ENCODE data around the gene KRTAP9-2. TPM values are rescaled to one million over a fixed set of nuclear protein-coding genes. Genes with fewer than 3 reads are reported as not detected.
"Not testable (repeated sequence)": the region's sequence is repeated elsewhere in the genome, so short reads cannot be mapped to it uniquely, and the experiment has no call there.

The KRTAP9-2 gene
- polyA plus RNA-seq, 4 donors: not detected

DNA sequence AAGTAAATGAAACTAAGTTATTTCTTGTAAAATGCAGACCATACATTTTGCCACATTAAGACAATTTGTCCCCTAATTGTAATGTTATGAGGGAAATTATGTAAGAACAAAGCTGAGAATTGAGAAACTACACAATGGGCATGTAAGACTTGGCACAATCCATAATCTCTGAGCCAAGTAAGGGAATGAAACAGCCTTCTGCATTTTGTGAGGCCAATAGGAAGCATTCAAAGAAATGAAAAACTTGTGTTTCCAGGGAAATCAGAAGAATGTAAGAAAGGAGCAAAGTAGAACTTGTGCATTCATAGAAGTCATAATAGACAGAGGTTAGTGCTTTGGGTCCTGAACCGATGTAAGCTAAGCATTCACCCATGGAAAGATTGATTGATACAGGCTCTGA lies 24.8 kb downstream of the KRTAP9-2 start:
- H3K36me3 ChIP-seq (ENCODE audit: control insufficient read depth in 3 of 3, insufficient read depth in 2 of 3, low read depth in 1 of 3, low read length in 3 of 3): no peaks in the 10 kb centered on the region
- FAIRE-seq (no peak), DNase-seq (no peak)
- H3K4me3 ChIP-seq (ENCODE audit: low read depth in 1 of 3, low read length in 3 of 3): no peak overlapping the region
- H3K27ac ChIP-seq (ENCODE audit: low read depth in 1 of 3, low read length in 2 of 3): no peak overlapping the region
- H3K9me3 ChIP-seq (ENCODE audit: control insufficient read depth in 2 of 2, insufficient read depth in 1 of 2, low read depth in 1 of 2, low read length in 1 of 2): no peaks in the 10 kb centered on the region
- H3K27me3 ChIP-seq (ENCODE audit: control insufficient read depth in 3 of 3, insufficient read depth in 3 of 3, low read length in 3 of 3): peaks cover 0 to 4% (median 0%) of the 10 kb centered on the region in 3 donors
- 83 to 92% (median 90%) methylated on average over 1 of the region's 1 CpG for WGBS, 3 donors
- no peaks in the 10 kb centered on the region for H3K4me1 ChIP-seq (ENCODE audit: control insufficient read depth in 3 of 3, insufficient read depth in 2 of 3, low read depth in 1 of 3, low read length in 2 of 3)

DNA sequence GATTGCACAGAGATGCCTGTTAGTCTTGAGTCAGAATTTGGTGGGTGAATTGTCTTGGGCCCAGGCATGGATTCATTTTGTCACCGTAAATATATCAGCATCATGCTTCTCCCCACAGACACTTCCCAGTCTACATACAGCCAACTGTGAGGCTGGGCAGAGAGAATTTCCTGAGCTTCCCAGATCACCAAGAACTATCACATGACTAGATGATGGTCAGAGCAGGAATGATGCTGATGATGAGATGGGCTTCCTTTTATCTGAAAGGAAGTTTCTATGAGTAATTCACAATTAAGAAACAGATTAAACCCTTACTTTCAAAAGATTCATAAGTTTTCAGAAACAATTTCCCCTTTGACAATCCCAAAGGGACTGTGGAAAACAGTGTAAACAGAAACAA lies 28.4 kb downstream of the KRTAP9-2 start:
- Histone ChIP-seq H3K4me3 (ENCODE audit: low read depth in 1 of 3, low read length in 3 of 3) (no peak overlapping the region), H3K27ac (ENCODE audit: low read depth in 1 of 3, low read length in 2 of 3) (no peak overlapping the region), H3K4me1 (ENCODE audit: control insufficient read depth in 3 of 3, insufficient read depth in 2 of 3, low read depth in 1 of 3, low read length in 2 of 3) (no peaks in the 10 kb centered on the region), H3K9me3 (ENCODE audit: control insufficient read depth in 2 of 2, insufficient read depth in 1 of 2, low read depth in 1 of 2, low read length in 1 of 2) (no peaks in the 10 kb centered on the region), H3K36me3 (ENCODE audit: control insufficient read depth in 3 of 3, insufficient read depth in 2 of 3, low read depth in 1 of 3, low read length in 3 of 3) (no peaks in the 10 kb centered on the region), H3K27me3 (ENCODE audit: control insufficient read depth in 3 of 3, insufficient read depth in 3 of 3, low read length in 3 of 3) (peaks cover 0 to 4% (median 0%) of the 10 kb centered on the region in 3 donors)
- 22 to 56% (median 49%) methylated on average over 1 of the region's 1 CpG for WGBS, 3 donors
- DNase-seq (no peak), FAIRE-seq (no peak)

DNA sequence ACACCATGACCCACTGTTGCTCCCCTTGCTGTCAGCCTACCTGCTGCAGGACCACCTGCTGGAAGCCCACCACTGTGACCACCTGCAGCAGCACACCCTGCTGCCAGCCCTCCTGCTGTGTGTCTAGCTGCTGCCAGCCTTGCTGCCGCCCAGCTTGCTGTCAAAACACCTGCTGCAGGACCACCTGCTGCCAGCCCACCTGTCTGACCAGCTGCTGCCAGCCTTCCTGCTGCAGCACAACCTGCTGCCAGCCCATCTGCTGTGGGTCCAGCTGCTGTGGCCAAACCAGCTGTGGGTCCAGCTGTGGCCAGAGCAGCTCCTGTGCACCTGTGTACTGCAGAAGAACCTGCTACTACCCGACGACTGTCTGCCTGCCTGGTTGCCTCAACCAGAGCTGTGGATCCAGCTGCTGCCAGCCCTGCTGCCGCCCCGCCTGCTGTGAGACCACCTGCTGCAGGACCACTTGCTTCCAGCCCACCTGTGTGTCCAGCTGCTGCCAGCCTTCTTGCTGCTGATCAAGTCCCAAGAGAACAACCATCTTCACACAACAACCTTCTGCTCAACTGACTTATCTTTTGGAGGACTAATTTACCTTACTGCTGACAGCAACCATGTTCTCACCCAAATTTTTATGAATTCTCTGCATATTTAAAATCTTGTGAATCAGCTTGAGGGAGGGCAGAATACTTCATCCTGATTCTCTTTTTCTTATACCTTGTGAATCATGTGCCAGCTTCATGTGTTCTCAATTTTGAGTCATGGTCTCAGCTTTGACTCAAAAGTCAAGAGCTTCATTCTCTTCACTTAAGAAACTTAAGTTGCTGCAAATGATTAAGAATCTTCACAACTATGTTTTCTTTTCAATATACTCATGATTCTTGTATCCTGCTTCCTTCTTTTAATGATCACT lies 29.2 kb downstream of the KRTAP9-2 start, which contains the start of gene KRTAP9-9:
Gene KRTAP9-9, plus strand, starts transcription at position 4 of the 910 bp plus-strand sequence.
- H3K36me3 ChIP-seq (ENCODE audit: control insufficient read depth in 3 of 3, insufficient read depth in 2 of 3, low read depth in 1 of 3, low read length in 3 of 3); H3K9me3 ChIP-seq (ENCODE audit: control insufficient read depth in 2 of 2, insufficient read depth in 1 of 2, low read depth in 1 of 2, low read length in 1 of 2); H3K4me1 ChIP-seq (ENCODE audit: control insufficient read depth in 3 of 3, insufficient read depth in 2 of 3, low read depth in 1 of 3, low read length in 2 of 3); FAIRE-seq; H3K27ac ChIP-seq (ENCODE audit: low read depth in 1 of 3, low read length in 2 of 3); H3K27me3 ChIP-seq (ENCODE audit: control insufficient read depth in 3 of 3, insufficient read depth in 3 of 3, low read length in 3 of 3); H3K4me3 ChIP-seq (ENCODE audit: low read depth in 1 of 3, low read length in 3 of 3); DNase-seq: not testable (repeated sequence)
- 49 to 75% (median 59%) methylated on average over 5 of the region's 5 CpGs for WGBS, 3 donors

DNA sequence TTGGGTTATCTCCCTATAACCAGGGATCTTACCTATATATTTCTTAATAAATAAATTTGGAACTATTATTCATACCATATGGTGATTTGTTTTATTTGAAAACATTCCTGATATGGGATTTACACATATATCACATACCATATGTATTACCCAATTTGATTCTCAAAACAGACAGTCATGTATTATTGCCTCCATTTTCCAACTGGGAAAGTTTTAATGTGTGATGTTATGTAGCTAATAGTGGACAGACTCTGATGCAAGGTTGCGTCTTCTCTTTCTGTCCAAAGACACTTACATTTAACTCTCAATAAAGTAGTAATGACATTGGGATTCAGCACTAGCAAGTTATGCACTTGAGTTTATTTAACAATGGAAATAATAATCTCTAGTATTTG lies 29.8 kb downstream of the KRTAP9-2 start:
- peaks cover 0 to 4% (median 0%) of the 10 kb centered on the region in 3 donors for H3K27me3 ChIP-seq (ENCODE audit: control insufficient read depth in 3 of 3, insufficient read depth in 3 of 3, low read length in 3 of 3)
- no peaks in the 10 kb centered on the region for H3K36me3 ChIP-seq (ENCODE audit: control insufficient read depth in 3 of 3, insufficient read depth in 2 of 3, low read depth in 1 of 3, low read length in 3 of 3)
- DNase-seq: no peak
- H3K9me3 ChIP-seq (ENCODE audit: control insufficient read depth in 2 of 2, insufficient read depth in 1 of 2, low read depth in 1 of 2, low read length in 1 of 2): no peaks in the 10 kb centered on the region
- H3K27ac ChIP-seq (ENCODE audit: low read depth in 1 of 3, low read length in 2 of 3): no peak overlapping the region
- H3K4me3 ChIP-seq (ENCODE audit: low read depth in 1 of 3, low read length in 3 of 3): no peak overlapping the region
- no peaks in the 10 kb centered on the region for H3K4me1 ChIP-seq (ENCODE audit: control insufficient read depth in 3 of 3, insufficient read depth in 2 of 3, low read depth in 1 of 3, low read length in 2 of 3)
- FAIRE-seq: no peak
- WGBS, 3 donors: 75 to 91% (median 83%) methylated on average over 1 of the region's 1 CpG

- Histone ChIP-seq H3K4me3 (ENCODE audit: low read depth in 1 of 3, low read length in 3 of 3) (no peak overlapping the region), H3K27me3 (ENCODE audit: control insufficient read depth in 3 of 3, insufficient read depth in 3 of 3, low read length in 3 of 3) (peaks cover 0 to 3% (median 0%) of the 10 kb centered on the region in 3 donors), H3K9me3 (ENCODE audit: control insufficient read depth in 2 of 2, insufficient read depth in 1 of 2, low read depth in 1 of 2, low read length in 1 of 2) (no peaks in the 10 kb centered on the region), H3K27ac (ENCODE audit: low read depth in 1 of 3, low read length in 2 of 3) (no peak overlapping the region), H3K36me3 (ENCODE audit: control insufficient read depth in 3 of 3, insufficient read depth in 2 of 3, low read depth in 1 of 3, low read length in 3 of 3) (no peaks in the 10 kb centered on the region), H3K4me1 (ENCODE audit: control insufficient read depth in 3 of 3, insufficient read depth in 2 of 3, low read depth in 1 of 3, low read length in 2 of 3) (no peaks in the 10 kb centered on the region)
- DNase-seq: no peak
- FAIRE-seq: no peak
Observed at GRCh38 chr17:41258406-41258805, 32.0 kb downstream of the KRTAP9-2 start.

GRCh38 chr17:41263212-41263611 lies 36.8 kb downstream of the KRTAP9-2 start:
- Histone ChIP-seq H3K4me3 (ENCODE audit: low read depth in 1 of 3, low read length in 3 of 3) (no peak overlapping the region), H3K4me1 (ENCODE audit: control insufficient read depth in 3 of 3, insufficient read depth in 2 of 3, low read depth in 1 of 3, low read length in 2 of 3) (no peaks in the 10 kb centered on the region), H3K27ac (ENCODE audit: low read depth in 1 of 3, low read length in 2 of 3) (no peak overlapping the region), H3K36me3 (ENCODE audit: control insufficient read depth in 3 of 3, insufficient read depth in 2 of 3, low read depth in 1 of 3, low read length in 3 of 3) (no peaks in the 10 kb centered on the region), H3K27me3 (ENCODE audit: control insufficient read depth in 3 of 3, insufficient read depth in 3 of 3, low read length in 3 of 3) (peaks cover 0 to 5% (median 0%) of the 10 kb centered on the region in 3 donors), H3K9me3 (ENCODE audit: control insufficient read depth in 2 of 2, insufficient read depth in 1 of 2, low read depth in 1 of 2, low read length in 1 of 2) (no peaks in the 10 kb centered on the region)
- FAIRE-seq (no peak), DNase-seq (no peak)
- 69 to 81% (median 75%) methylated on average over 2 of the region's 2 CpGs for WGBS, 3 donors

DNA sequence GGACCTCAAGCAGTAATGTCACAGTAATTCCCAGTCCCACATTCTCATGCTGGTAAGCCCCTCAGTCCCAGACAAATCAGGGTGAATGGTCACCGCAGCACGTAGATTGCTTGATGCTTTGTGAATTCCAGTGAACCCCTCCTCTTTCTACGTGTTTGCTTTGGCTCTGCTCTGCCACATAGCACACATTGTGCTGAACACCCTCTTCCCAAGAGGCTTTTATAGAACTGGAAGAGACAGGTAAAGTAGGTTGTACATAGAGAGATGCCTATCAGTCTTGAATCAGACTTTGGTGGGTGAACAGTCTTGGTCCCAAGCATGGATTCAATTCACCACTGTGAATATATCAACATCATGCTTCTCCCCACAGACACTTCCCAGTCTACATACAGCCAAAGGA lies 38.2 kb downstream of the KRTAP9-2 start:
- no peaks in the 10 kb centered on the region for H3K9me3 ChIP-seq (ENCODE audit: control insufficient read depth in 2 of 2, insufficient read depth in 1 of 2, low read depth in 1 of 2, low read length in 1 of 2)
- H3K27me3 ChIP-seq (ENCODE audit: control insufficient read depth in 3 of 3, insufficient read depth in 3 of 3, low read length in 3 of 3): peaks cover 0 to 5% (median 0%) of the 10 kb centered on the region in 3 donors
- no peak overlapping the region for H3K27ac ChIP-seq (ENCODE audit: low read depth in 1 of 3, low read length in 2 of 3)
- H3K36me3 ChIP-seq (ENCODE audit: control insufficient read depth in 3 of 3, insufficient read depth in 2 of 3, low read depth in 1 of 3, low read length in 3 of 3): no peaks in the 10 kb centered on the region
- FAIRE-seq: no peak
- no peak for DNase-seq
- WGBS, 3 donors: 53 to 70% (median 56%) methylated on average over 3 of the region's 3 CpGs
- H3K4me3 ChIP-seq (ENCODE audit: low read depth in 1 of 3, low read length in 3 of 3): no peak overlapping the region
- H3K4me1 ChIP-seq (ENCODE audit: control insufficient read depth in 3 of 3, insufficient read depth in 2 of 3, low read depth in 1 of 3, low read length in 2 of 3): no peaks in the 10 kb centered on the region

DNA sequence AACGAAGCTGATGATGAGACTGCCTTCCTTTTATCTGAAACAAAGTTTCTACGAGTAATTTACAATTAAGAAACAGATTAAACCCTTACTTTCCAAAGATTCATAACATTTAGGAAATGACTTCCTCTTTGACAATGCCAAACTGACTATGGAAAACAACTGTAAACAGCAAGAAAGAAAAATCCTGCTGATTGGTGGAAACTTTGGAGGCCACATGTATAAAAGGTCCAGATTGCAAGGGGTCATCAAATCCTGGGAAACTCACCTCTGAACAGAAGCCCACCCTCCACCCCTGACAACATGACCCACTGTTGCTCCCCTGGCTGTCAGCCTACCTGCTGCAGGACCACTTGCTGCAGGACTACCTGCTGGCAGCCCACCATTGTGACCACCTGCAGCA lies 38.6 kb downstream of the KRTAP9-2 start, which contains the start of gene KRTAP9-6:
Gene KRTAP9-6, plus strand, starts transcription at position 301 of the 400 bp plus-strand sequence. Its CDS starts 0 bp downstream, at position 301.
- no peak for FAIRE-seq
- no peak within 1 kb of the TSS for H3K4me3 ChIP-seq (ENCODE audit: low read depth in 1 of 3, low read length in 3 of 3)
- no peak for DNase-seq
- peaks cover 0 to 5% (median 0%) of the 10 kb centered on the region in 3 donors for H3K27me3 ChIP-seq (ENCODE audit: control insufficient read depth in 3 of 3, insufficient read depth in 3 of 3, low read length in 3 of 3)
- no peaks in the 10 kb centered on the region for H3K36me3 ChIP-seq (ENCODE audit: control insufficient read depth in 3 of 3, insufficient read depth in 2 of 3, low read depth in 1 of 3, low read length in 3 of 3)
- 42 to 51% (median 49%) methylated on average over 2 of the region's 2 CpGs for WGBS, 3 donors
- no peaks in the 10 kb centered on the region for H3K9me3 ChIP-seq (ENCODE audit: control insufficient read depth in 2 of 2, insufficient read depth in 1 of 2, low read depth in 1 of 2, low read length in 1 of 2)
- no peaks in the 10 kb centered on the region for H3K4me1 ChIP-seq (ENCODE audit: control insufficient read depth in 3 of 3, insufficient read depth in 2 of 3, low read depth in 1 of 3, low read length in 2 of 3)
- no peak within 1 kb of the TSS for H3K27ac ChIP-seq (ENCODE audit: low read depth in 1 of 3, low read length in 2 of 3)

Data from small intestine (tissue), 7 donors.